NK-92 treated with Interleukin-12 subunit alpha and Interleukin-12 subunit beta, amount 100 ng/mL, for 24 hours (cell line): Measurements from ENCODE around the gene PRKCH.

Experiments
- DNase-seq: peaks from one replicate; lab custom pipeline; 2025; lab: John Stamatoyannopoulos, UW

The PRKCH gene

GRCh38 chr14:61321385-61322010 is at the start of gene PRKCH:
TSS of gene PRKCH (plus strand) at chr14:61321579. CDS start at chr14:61322102, 523 bp downstream.
- peak; percentile 80 for DNase-seq

GRCh38 chr14:61277232-61277631 is 44.1 kb upstream of the PRKCH start:
- no peak for DNase-seq

GRCh38 chr14:61277784-61278183 is 43.6 kb upstream of the PRKCH start:
- no peak for DNase-seq

GRCh38 chr14:61279082-61279481 is 42.3 kb upstream of the PRKCH start:
- DNase-seq = no peak

GRCh38 chr14:61280092-61280525 is 41.3 kb upstream of the PRKCH start:
- DNase-seq = no peak

- no peak for DNase-seq
Observed at GRCh38 chr14:61280526-61281185, 40.7 kb upstream of the PRKCH start.

- DNase-seq = no peak
Observed at GRCh38 chr14:61281186-61281947, 40.0 kb upstream of the PRKCH start, which contains the start of gene TMEM30B. TSS of gene TMEM30B (minus strand) at chr14:61281338. CDS start at chr14:61281147, 191 bp downstream.

- no peak for DNase-seq
Observed at GRCh38 chr14:61281948-61282275, 39.5 kb upstream of the PRKCH start.

- DNase-seq = no peak
Observed at GRCh38 chr14:61282746-61283145, 38.6 kb upstream of the PRKCH start.

GRCh38 chr14:61284001-61284400 is 37.4 kb upstream of the PRKCH start:
- peak; percentile 32 for DNase-seq

GRCh38 chr14:61285364-61285763 is 36.0 kb upstream of the PRKCH start:
- no peak for DNase-seq

GRCh38 chr14:61287196-61287595 is 34.2 kb upstream of the PRKCH start:
- no peak for DNase-seq

GRCh38 chr14:61288228-61288627 is 33.2 kb upstream of the PRKCH start:
- no peak for DNase-seq

GRCh38 chr14:61288720-61289119 is 32.7 kb upstream of the PRKCH start:
- DNase-seq = no peak

- no peak for DNase-seq
Observed at GRCh38 chr14:61290701-61291100, 30.7 kb upstream of the PRKCH start.

GRCh38 chr14:61296151-61296550 is 25.2 kb upstream of the PRKCH start:
- DNase-seq = no peak

GRCh38 chr14:61296719-61297502 is 24.5 kb upstream of the PRKCH start:
- DNase-seq = no peak

GRCh38 chr14:61297581-61297980 is 23.8 kb upstream of the PRKCH start:
- DNase-seq = no peak

- DNase-seq = no peak
Observed at GRCh38 chr14:61298824-61299223, 22.6 kb upstream of the PRKCH start.

GRCh38 chr14:61300209-61300608 is 21.2 kb upstream of the PRKCH start:
- no peak for DNase-seq

- DNase-seq = no peak
Observed at GRCh38 chr14:61300754-61301153, 20.6 kb upstream of the PRKCH start.

GRCh38 chr14:61304688-61305087 is 16.7 kb upstream of the PRKCH start:
- DNase-seq = no peak
